Measurements from ENCODE around the gene FZD10.

Gene FZD10

GRCh38 chr12:130144256-130144655, 18.0 kb upstream of the FZD10 start:
- Histone ChIP-seq H3K36me3 (no peaks in the 10 kb centered on the region), H3K27ac (no peak overlapping the region), H3K4me1 (no peaks in the 10 kb centered on the region), H3K4me3 (no peak overlapping the region), H3K27me3 (peaks cover 0 to 15% of the 10 kb centered on the region in 2 donors), H3K9me3 (no peaks in the 10 kb centered on the region)
- intact Hi-C loops (cut with DNase I; ENCODE audit: low total_unique reads) = no loop called here
- DNase-seq = no peak
- no peak for TF ChIP-seq CTCF (IDR thresholded peaks at IDR 0.05)

DNA sequence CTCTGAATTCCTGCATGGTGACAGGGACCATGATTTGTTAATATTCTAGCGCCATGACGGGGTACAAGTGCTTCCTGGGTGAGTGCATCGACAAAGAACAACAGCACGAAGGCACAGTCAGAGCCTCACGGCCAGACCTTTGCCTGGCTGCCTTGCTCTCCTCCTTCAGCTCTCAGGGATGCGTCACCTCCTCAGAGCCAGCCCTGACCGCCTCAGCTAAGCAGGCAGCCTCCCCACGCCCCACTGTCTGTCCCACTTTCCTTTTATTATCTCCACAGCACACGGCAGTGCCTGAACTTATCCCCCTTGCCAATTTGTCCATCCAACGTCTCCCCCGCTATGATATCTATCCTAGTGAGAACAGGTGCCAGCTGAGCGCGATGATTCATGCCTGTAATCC, 16.5 kb upstream of the FZD10 start:
- Histone ChIP-seq H3K36me3 (no peaks in the 10 kb centered on the region), H3K9me3 (no peaks in the 10 kb centered on the region), H3K27ac (no peak overlapping the region), H3K4me3 (no peak overlapping the region), H3K4me1 (no peaks in the 10 kb centered on the region), H3K27me3 (peaks cover 0 to 20% of the 10 kb centered on the region in 2 donors)
- intact Hi-C loops (cut with DNase I; ENCODE audit: low total_unique reads) = no loop called here
- no peak for DNase-seq
- no peak for TF ChIP-seq CTCF (IDR thresholded peaks at IDR 0.05)

GRCh38 chr12:130146176-130146931, 15.9 kb upstream of the FZD10 start:
- Histone ChIP-seq H3K27ac (no peak overlapping the region), H3K4me3 (no peak overlapping the region), H3K4me1 (no peaks in the 10 kb centered on the region), H3K9me3 (no peaks in the 10 kb centered on the region), H3K36me3 (no peaks in the 10 kb centered on the region), H3K27me3 (peaks cover 0 to 20% of the 10 kb centered on the region in 2 donors)
- intact Hi-C loops (cut with DNase I; ENCODE audit: low total_unique reads) = no loop called here
- no peak for DNase-seq
- no peak for TF ChIP-seq CTCF (IDR thresholded peaks at IDR 0.05)

DNA sequence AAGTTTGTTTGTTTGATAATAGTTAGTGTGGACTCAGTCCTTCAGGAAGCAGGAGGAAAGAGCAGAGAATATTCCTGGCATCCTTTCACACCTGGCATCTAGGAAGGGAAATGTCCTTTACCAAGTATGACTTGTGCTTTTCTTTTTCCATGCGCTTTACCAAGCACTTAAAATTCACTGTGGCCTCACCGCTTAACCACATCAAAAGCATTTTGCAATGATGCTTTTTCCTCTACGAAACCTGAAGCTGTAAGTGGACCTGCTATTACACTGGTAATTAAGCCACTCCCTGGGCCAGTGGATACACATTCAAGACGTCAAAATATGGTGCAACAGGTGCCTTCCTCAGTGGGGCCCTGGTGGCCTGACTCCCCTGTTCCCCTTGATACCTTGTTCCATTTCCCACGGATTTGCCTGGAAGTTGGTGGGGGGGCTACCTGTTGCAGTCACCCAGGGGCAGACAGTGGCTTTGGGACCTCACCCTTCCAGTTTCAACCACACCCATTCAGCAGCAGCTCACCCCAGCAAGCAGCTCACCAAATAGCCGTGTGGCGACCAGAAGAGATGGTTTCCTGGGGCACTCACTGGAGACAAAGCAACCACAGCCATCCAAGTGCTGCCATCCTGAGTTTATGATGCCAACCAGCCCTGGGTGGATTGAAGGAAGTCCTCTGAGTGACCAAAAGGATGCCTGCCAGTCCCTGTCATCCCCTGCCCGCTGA, 14.2 kb upstream of the FZD10 start:
- H3K36me3 ChIP-seq = no peaks in the 10 kb centered on the region
- no peak overlapping the region for H3K4me3 ChIP-seq
- peaks cover 0 to 12% of the 10 kb centered on the region in 2 donors for H3K27me3 ChIP-seq
- no peaks in the 10 kb centered on the region for H3K9me3 ChIP-seq
- intact Hi-C loops (cut with DNase I; ENCODE audit: low total_unique reads) = no loop called here
- DNase-seq = no peak
- no peak overlapping the region for H3K27ac ChIP-seq
- H3K4me1 ChIP-seq = no peaks in the 10 kb centered on the region
- TF ChIP-seq CTCF (IDR thresholded peaks at IDR 0.05) = no peak

GRCh38 chr12:130151846-130152245, 10.4 kb upstream of the FZD10 start:
- no peaks in the 10 kb centered on the region for H3K36me3 ChIP-seq
- peak in 1 of 2 donors; percentile 42 for DNase-seq
- H3K27ac ChIP-seq = no peak overlapping the region
- H3K27me3 ChIP-seq = peaks cover 0 to 18% of the 10 kb centered on the region in 2 donors
- no peak for TF ChIP-seq CTCF (IDR thresholded peaks at IDR 0.05)
- no peak overlapping the region for H3K4me3 ChIP-seq
- no peaks in the 10 kb centered on the region for H3K9me3 ChIP-seq
- H3K4me1 ChIP-seq = no peaks in the 10 kb centered on the region
- intact Hi-C loops (cut with DNase I; ENCODE audit: low total_unique reads) = no loop called here

Measured in tibial artery (tissue), 4 donors.